HepG2 (cell line): Measurements from ENCODE around the gene ANKRD37. TPM values are rescaled to one million over a fixed set of nuclear protein-coding genes. Genes with fewer than 3 reads are reported as not detected.

Source experiments
- ATAC-seq: fragments of 200-7000 bp; cut with Tn5 transposase; 3 replicates; pipeline ENCODE4 v1.9.1; 2020; ENCODE audit warnings: mild to moderate bottlenecking, moderate library complexity
- BruUV-seq: library from RNA; stranded (reverse); fragments of 400-500 nt; replicated peaks from 2 replicates; lab custom pipeline; 2021; lab: Mats Ljungman, UMichigan
- CTCF ChIA-PET: fragments of 300-600 bp; formaldehyde crosslinking; extraction: SDS; loops from one replicate; lab custom pipeline; 2021; ENCODE audit warnings: low total read pairs, inconsistent platforms, low intra/inter-chr PET ratio; lab: Yijun Ruan, JAX
- POLR2A ChIA-PET: fragments of 350-600 bp; sonication (Branson Sonifier 250); formaldehyde crosslinking; loops from one replicate; lab custom pipeline; 2020; ENCODE audit warnings: antibody characterized with exemption, inconsistent platforms; lab: Yijun Ruan, JAX
- DNase-seq: peaks from one replicate; pipeline ENCODE4 v3.0.0-alpha.2; 2015; ENCODE audit warnings: low spot score
- FAIRE-seq: peaks from 3 replicates; lab custom pipeline; 2011; peaks lifted over from hg19 to GRCh38; lab: Jason Lieb, UNC
- H2AFZ ChIP-seq: one replicate; pipeline ENCODE4 v1.6.1; 2011; ENCODE audit warnings: low read length, inconsistent platforms
- H3K27ac ChIP-seq: fragments of 300-600 bp; 3 replicates; pipeline ENCODE4 v1.8.0; 2011; ENCODE audit warnings: mixed run types, mild to moderate bottlenecking, mixed read lengths, low read length, inconsistent platforms; ENCODE audit not compliant: insufficient read depth; ENCODE audit errors: extremely low read length
- H3K27me3 ChIP-seq, 2 experiments: fragments of 200-600 bp in 1 of 2; 2 replicates in 1 of 2; 3 replicates in 1 of 2; pipeline versions ENCODE4 v1.6.0 to v1.8.0; 2011; ENCODE audit warnings: low read length in 2 of 2, mild to moderate bottlenecking in 2 of 2, moderate library complexity in 2 of 2, inconsistent platforms in 1 of 2; ENCODE audit not compliant: insufficient read depth in 2 of 2, control insufficient read depth in 1 of 2
- H3K36me3 ChIP-seq, 2 experiments: fragments of 200-600 bp in 1 of 2; replicated peaks in 1 of 2; 2 replicates in 1 of 2; 3 replicates in 1 of 2; pipeline versions ENCODE4 v1.5.1 to v1.8.0; 2011; ENCODE audit warnings: low read length in 2 of 2, inconsistent platforms in 1 of 2; ENCODE audit not compliant: insufficient read depth in 2 of 2, control insufficient read depth in 1 of 2
- H3K4me1 ChIP-seq: 2 replicates; pipeline ENCODE4 v1.5.1; 2012; ENCODE audit warnings: low read length, inconsistent platforms; ENCODE audit not compliant: insufficient read depth
- H3K4me2 ChIP-seq: 2 replicates; pipeline ENCODE4 v1.6.0; 2011; ENCODE audit warnings: low read depth, low read length, inconsistent platforms
- H3K4me3 ChIP-seq, 3 experiments: fragments of 200-600 bp in 1 of 3; sonication (generic), shearing (Covaris generic) in 1 of 3; replicated peaks in 1 of 3; 2 replicates each; pipeline ENCODE4 v1.5.1; 2011 to 2016; ENCODE audit warnings: low read length in 3 of 3, inconsistent platforms in 2 of 3, low read depth in 2 of 3, mild to moderate bottlenecking in 2 of 3, control low read depth in 1 of 3, mixed read lengths in 1 of 3; ENCODE audit not compliant: insufficient read depth in 1 of 3
- H3K79me2 ChIP-seq: one replicate; pipeline ENCODE4 v1.6.1; 2011; ENCODE audit warnings: low read length, inconsistent platforms; ENCODE audit not compliant: insufficient read depth
- H3K9ac ChIP-seq: 2 replicates; pipeline ENCODE4 v1.6.0; 2011; ENCODE audit warnings: mild to moderate bottlenecking, low read depth, low read length, inconsistent platforms; ENCODE audit not compliant: insufficient read depth
- H3K9me3 ChIP-seq: 2 replicates; pipeline ENCODE4 v1.5.1; 2012; ENCODE audit warnings: mild to moderate bottlenecking, low read length
- H4K20me1 ChIP-seq: 2 replicates; pipeline ENCODE4 v1.6.0; 2011; ENCODE audit warnings: inconsistent platforms, mild to moderate bottlenecking, low read length, moderate library complexity; ENCODE audit not compliant: insufficient read depth
- DMTF1 ChIP-seq: sonication (generic); formaldehyde crosslinking; IDR thresholded peaks from 2 replicates; pipeline ENCODE4 v1.4.0; 2020; ENCODE audit warnings: mild to moderate bottlenecking, missing genetic modification reagents
- GLMP ChIP-seq: sonication (generic); formaldehyde crosslinking; IDR thresholded peaks from 2 replicates; pipeline ENCODE4 v1.9.0; 2021; ENCODE audit warnings: missing genetic modification reagents, mild to moderate bottlenecking, borderline replicate concordance
- GMEB1 ChIP-seq: sonication (generic); formaldehyde crosslinking; IDR thresholded peaks from 2 replicates; pipeline ENCODE4 v1.5.1; 2020; ENCODE audit warnings: missing genetic modification reagents, mild to moderate bottlenecking, borderline replicate concordance
- HOXA7 ChIP-seq: sonication (generic); formaldehyde crosslinking; IDR thresholded peaks from 2 replicates; pipeline ENCODE4 v1.8.1; 2022; ENCODE audit warnings: mild to moderate bottlenecking, missing genetic modification reagents, moderate library complexity
- NR2F6 ChIP-seq, 2 experiments: IDR thresholded peaks; 2 replicates each; pipeline ENCODE4 v1.6.1; 2016; ENCODE audit warnings: antibody characterized with exemption in 1 of 2, mild to moderate bottlenecking in 1 of 2
- PHF5A ChIP-seq: IDR thresholded peaks from one replicate; pipeline ENCODE4 v1.6.1; 2018; ENCODE audit warnings: low read depth, missing genetic modification reagents; ENCODE audit not compliant: unreplicated experiment
- RARA ChIP-seq: IDR thresholded peaks from 2 replicates; pipeline ENCODE4 v1.6.1; 2016; ENCODE audit warnings: missing genetic modification reagents, missing compliant biosample characterization
- WIZ ChIP-seq: sonication (generic); formaldehyde crosslinking; IDR thresholded peaks from 2 replicates; pipeline ENCODE4 v1.5.1; 2020; ENCODE audit warnings: mild to moderate bottlenecking, missing genetic modification reagents
- ZNF280B ChIP-seq: sonication (generic); formaldehyde crosslinking; IDR thresholded peaks from 2 replicates; pipeline ENCODE4 v1.5.0; 2020; ENCODE audit warnings: missing genetic modification reagents, mild to moderate bottlenecking, borderline replicate concordance
- ZNF331 ChIP-seq: sonication (generic); formaldehyde crosslinking; IDR thresholded peaks from 2 replicates; pipeline ENCODE4 v1.4.0; 2020; ENCODE audit warnings: missing genetic modification reagents
- ZNF546 ChIP-seq: sonication (generic); formaldehyde crosslinking; conservative IDR thresholded peaks from 2 replicates; pipeline ENCODE4 v1.8.1; 2023; ENCODE audit warnings: mild to moderate bottlenecking, missing genetic modification reagents
- ZNF691 ChIP-seq: sonication (generic); formaldehyde crosslinking; IDR thresholded peaks from 2 replicates; pipeline ENCODE4 v1.4.0; 2020; ENCODE audit warnings: missing genetic modification reagents, low read depth, mild to moderate bottlenecking, borderline replicate concordance
- WGBS: methylation state at CpG from one replicate; pipeline ENCODE4 v1.1.6; 2017; ENCODE audit warnings: low lambda C conversion rate; 5-methylcytosine and 5-hydroxymethylcytosine counted together
- in situ Hi-C: cut with HindIII; loops from 2 replicates; pipeline ENCODE4 v1.10.0; 2017; ENCODE audit warnings: low pct_unique_long_range_greater_than_20kb; ENCODE audit not compliant: extremely low pct_ligation_motif_present
- intact Hi-C: fragments of 100-400 bp; cut with micrococcal nuclease; formaldehyde crosslinking; loops from one replicate; pipeline ENCODE4 v1.10.0; 2022; ENCODE audit not compliant: unreplicated experiment
- polyA plus RNA-seq, 8 experiments: library from polyadenylated mRNA; depleted of rRNA in 3 of 8; stranded (reverse) in 7 of 8; unstranded in 1 of 8; fragments of >200 nt; fragmentation: Illumina TruSeq in 4 of 8; extraction: Trizol in 4 of 8; gene quantifications; 2 replicates each; pipeline versions ENCODE4 v1.2.1 to v1.2.3, GENCODE V29; 2011 to 2016; ENCODE audit warnings: low read depth in 4 of 8, missing spikeins in 1 of 8, mixed read lengths in 1 of 8; ENCODE audit not compliant: insufficient read depth in 1 of 8
- total RNA-seq, 5 experiments: library from RNA; depleted of rRNA; stranded (reverse); fragments of >200 nt; fragmentation: Illumina TruSeq; extraction: Trizol; gene quantifications; 2 replicates each; pipeline ENCODE4 v1.2.3, GENCODE V29; 2016; ENCODE audit warnings: low read depth in 1 of 5

The ANKRD37 gene
- total and polyA plus RNA-seq, 2 of the 13 experiments (the other 11 are each of a cell fraction or from before 2014, with no cell fraction given): 2.2 to 51.4 TPM

- TF ChIP-seq ZNF280B (CRISPR knock-in tag): no peak
Measured at GRCh38 chr4:185426960-185427688, 30.5 kb downstream of the ANKRD37 start (continued).

- WGBS: 23% methylated on average over 4 of the region's 5 CpGs
- FAIRE-seq (no peak), ATAC-seq (no peak), DNase-seq (no peak)
- POLR2A ChIA-PET: no interaction called here
- H3K27ac ChIP-seq: no peak overlapping the region
- H3K4me2 ChIP-seq: no peak overlapping the region
- H3K9me3 ChIP-seq: no peaks in the 10 kb centered on the region
- H2AFZ ChIP-seq: no peak overlapping the region
- H3K36me3 ChIP-seq: no peaks in the 10 kb centered on the region
- CTCF ChIA-PET: no interaction called here
- peaks cover 15% of the 10 kb centered on the region for H3K4me1 ChIP-seq
- no peak overlapping the region for H3K4me3 ChIP-seq
- intact Hi-C loops (no loop called here), in situ Hi-C loops (no loop called here)
- H3K9ac ChIP-seq: no peak overlapping the region
- no peaks in the 10 kb centered on the region; a peak in 2 of 5 replicates for H3K27me3 ChIP-seq
- BruUV-seq: no TSS peak
- peaks cover 9% of the 10 kb centered on the region for H3K79me2 ChIP-seq
- H4K20me1 ChIP-seq: no peaks in the 10 kb centered on the region
- TF ChIP-seq ZNF331 (CRISPR knock-in tag) (no peak), GLMP (CRISPR knock-in tag) (no peak), RARA (peak; percentile 34; the same call in 1 of the 2 replicates), ZNF691 (no peak), ZNF546 (CRISPR knock-in tag) (no peak), DMTF1 (CRISPR knock-in tag) (no peak), GMEB1 (no peak), HOXA7 (CRISPR knock-in tag) (no peak), NR2F6 (IDR thresholded peaks at IDR 0.05) (0 out of 2 replicates have a peak, but pooled peaks have one; percentile 38), NR2F6 (CRISPR knock-in tag; IDR thresholded peaks at IDR 0.05) (peak; percentile 53; the same call in 1 of the 2 replicates), PHF5A (CRISPR knock-in tag) (no peak), WIZ (CRISPR knock-in tag) (no peak)
Measured at GRCh38 chr4:185429660-185430059, 33.0 kb downstream of the ANKRD37 start.
